Endodermal cell (in vitro differentiated cells): ENCODE measurements around the gene BMP4. TPM values are rescaled to one million over a fixed set of nuclear protein-coding genes. Genes with fewer than 3 reads are reported as not detected.

Source experiments
- DNase-seq: peaks from one replicate; pipeline ENCODE4 v3.0.0-alpha.2; 2017
- H3K27ac ChIP-seq: 2 replicates; pipeline ENCODE4 v1.5.1; 2013; ENCODE audit warnings: mild to moderate bottlenecking, low read depth, low read length, moderate library complexity
- H3K27me3 ChIP-seq: 2 replicates; pipeline ENCODE4 v1.6.1; 2013; ENCODE audit warnings: mild to moderate bottlenecking, low read length, moderate library complexity; ENCODE audit not compliant: insufficient read depth, control insufficient read depth, poor library complexity, severe bottlenecking
- H3K36me3 ChIP-seq: 2 replicates; pipeline ENCODE4 v1.7.0; 2013; ENCODE audit warnings: mild to moderate bottlenecking, low read length, moderate library complexity; ENCODE audit not compliant: control insufficient read depth, insufficient read depth
- H3K4me1 ChIP-seq: one replicate; pipeline ENCODE4 v1.7.0; 2013; ENCODE audit warnings: low read length; ENCODE audit not compliant: control insufficient read depth, insufficient read depth
- H3K4me3 ChIP-seq: 2 replicates; pipeline ENCODE4 v1.5.1; 2013; ENCODE audit warnings: mild to moderate bottlenecking, low read length, moderate library complexity
- H3K9ac ChIP-seq: 2 replicates; pipeline ENCODE4 v1.6.1; 2013; ENCODE audit warnings: mild to moderate bottlenecking, low read length, moderate library complexity; ENCODE audit not compliant: poor library complexity, severe bottlenecking; ENCODE audit errors: extremely low read depth
- H3K9me3 ChIP-seq: 2 replicates; pipeline ENCODE4 v1.6.1; 2013; ENCODE audit warnings: mild to moderate bottlenecking, low read length, moderate library complexity; ENCODE audit not compliant: control insufficient read depth
- H3K27ac Mint-ChIP-seq: 2 replicates; pipeline ENCODE4 v1.8.0; 2020; ENCODE audit warnings: mixed read lengths
- H3K27me3 Mint-ChIP-seq: 2 replicates; pipeline ENCODE4 v1.8.0; 2021; ENCODE audit warnings: mild to moderate bottlenecking, mixed read lengths; ENCODE audit not compliant: insufficient read depth
- H3K36me3 Mint-ChIP-seq: 2 replicates; pipeline ENCODE4 v1.8.0; 2020; ENCODE audit warnings: low read depth, mixed read lengths
- H3K4me1 Mint-ChIP-seq: 2 replicates; pipeline ENCODE4 v1.8.0; 2020; ENCODE audit warnings: mixed read lengths
- H3K4me3 Mint-ChIP-seq: 2 replicates; pipeline ENCODE4 v1.8.0; 2020; ENCODE audit warnings: mild to moderate bottlenecking, moderate library complexity, mixed read lengths
- H3K9me3 Mint-ChIP-seq: 2 replicates; pipeline ENCODE4 v1.8.0; 2020; ENCODE audit warnings: mild to moderate bottlenecking, mixed read lengths
- WGBS, 2 experiments: methylation state at CpG; one replicate each; pipeline versions ENCODE4 v1.1.5 to v1.1.7; 2013; ENCODE audit warnings: missing lambda C conversion rate in 2 of 2, mixed read lengths in 1 of 2; ENCODE audit not compliant: insufficient coverage in 1 of 2, insufficient read length in 1 of 2; 5-methylcytosine and 5-hydroxymethylcytosine counted together
- total RNA-seq, 2 donors: library from RNA; stranded (reverse); fragmentation: NEBNext Ultra II Directional in 1 of 2; extraction: Animal tissue kit (Norgen Biotek cat#: 25700) in 1 of 2; gene quantifications; 2 replicates in 1 of 2; 3 replicates in 1 of 2; pipeline ENCODE4 v1.2.1, GENCODE V29; 2021
- TF ChIP-seq, protein P1 (sequence below): fragments of 200-600 bp; sonication (generic); conservative IDR thresholded peaks from 2 replicates; pipeline ENCODE4 v1.5.0; 2021; ENCODE audit warnings: antibody characterized with exemption, mild to moderate bottlenecking

The BMP4 gene
- total RNA-seq, 2 donors from 2014 or later, result 13.0 to 19.9 TPM

DNA sequence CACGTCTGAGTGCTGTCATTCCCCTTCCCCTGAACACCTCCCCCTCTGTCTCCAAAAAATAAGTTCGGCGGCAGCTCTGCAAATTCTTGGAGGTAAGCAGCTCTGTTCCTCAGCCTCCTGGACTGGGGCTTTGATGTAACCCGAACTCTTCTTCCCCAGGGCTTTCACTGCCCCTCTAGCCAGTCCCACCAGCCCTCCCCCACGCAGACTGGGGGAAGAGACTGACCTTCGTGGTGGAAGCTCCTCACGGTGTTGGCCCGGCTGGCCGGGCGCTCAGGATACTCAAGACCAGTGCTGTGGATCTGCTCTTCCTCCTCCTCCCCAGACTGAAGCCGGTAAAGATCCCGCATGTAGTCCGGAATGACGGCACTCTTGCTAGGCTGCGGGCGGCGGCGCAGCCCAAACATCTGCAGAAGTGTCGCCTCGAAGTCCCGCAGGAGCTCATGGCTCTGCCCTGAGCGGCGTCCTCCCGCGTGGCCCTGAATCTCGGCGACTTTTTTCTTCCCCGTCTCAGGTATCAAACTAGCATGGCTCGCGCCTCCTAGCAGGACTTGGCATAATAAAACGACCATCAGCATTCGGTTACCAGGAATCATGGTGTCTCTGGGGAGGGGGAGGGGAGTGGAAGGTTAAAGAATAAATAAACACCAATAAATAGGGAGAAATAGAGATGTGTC, 4.9 kb downstream of the BMP4 start:
- H3K9me3 ChIP-seq, result no peaks in the 10 kb centered on the region
- TF ChIP-seq, protein P1, sequence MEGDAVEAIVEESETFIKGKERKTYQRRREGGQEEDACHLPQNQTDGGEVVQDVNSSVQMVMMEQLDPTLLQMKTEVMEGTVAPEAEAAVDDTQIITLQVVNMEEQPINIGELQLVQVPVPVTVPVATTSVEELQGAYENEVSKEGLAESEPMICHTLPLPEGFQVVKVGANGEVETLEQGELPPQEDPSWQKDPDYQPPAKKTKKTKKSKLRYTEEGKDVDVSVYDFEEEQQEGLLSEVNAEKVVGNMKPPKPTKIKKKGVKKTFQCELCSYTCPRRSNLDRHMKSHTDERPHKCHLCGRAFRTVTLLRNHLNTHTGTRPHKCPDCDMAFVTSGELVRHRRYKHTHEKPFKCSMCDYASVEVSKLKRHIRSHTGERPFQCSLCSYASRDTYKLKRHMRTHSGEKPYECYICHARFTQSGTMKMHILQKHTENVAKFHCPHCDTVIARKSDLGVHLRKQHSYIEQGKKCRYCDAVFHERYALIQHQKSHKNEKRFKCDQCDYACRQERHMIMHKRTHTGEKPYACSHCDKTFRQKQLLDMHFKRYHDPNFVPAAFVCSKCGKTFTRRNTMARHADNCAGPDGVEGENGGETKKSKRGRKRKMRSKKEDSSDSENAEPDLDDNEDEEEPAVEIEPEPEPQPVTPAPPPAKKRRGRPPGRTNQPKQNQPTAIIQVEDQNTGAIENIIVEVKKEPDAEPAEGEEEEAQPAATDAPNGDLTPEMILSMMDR, result no peak
- Mint-ChIP-seq H3K9me3 (no peaks in the 10 kb centered on the region), H3K27me3 (peaks cover 80% of the 10 kb centered on the region), H3K36me3 (peaks cover 24% of the 10 kb centered on the region), H3K4me1 (peaks cover 34% of the 10 kb centered on the region), H3K27ac (peak overlapping the region; percentile 88), H3K4me3 (peak overlapping the region; percentile 85)
- peak overlapping the region; percentile 57 for H3K9ac ChIP-seq
- H3K4me3 ChIP-seq, result peak overlapping the region; percentile 85
- no peaks in the 10 kb centered on the region for H3K4me1 ChIP-seq
- H3K27ac ChIP-seq, result no peak overlapping the region
- DNase-seq, result peak; percentile 77
- WGBS, 2 experiments, result 4 to 9% methylated on average over 9 to 32 of the region's 32 CpGs
- H3K36me3 ChIP-seq, result peaks cover 26% of the 10 kb centered on the region
- H3K27me3 ChIP-seq, result peaks cover 45% of the 10 kb centered on the region

DNA sequence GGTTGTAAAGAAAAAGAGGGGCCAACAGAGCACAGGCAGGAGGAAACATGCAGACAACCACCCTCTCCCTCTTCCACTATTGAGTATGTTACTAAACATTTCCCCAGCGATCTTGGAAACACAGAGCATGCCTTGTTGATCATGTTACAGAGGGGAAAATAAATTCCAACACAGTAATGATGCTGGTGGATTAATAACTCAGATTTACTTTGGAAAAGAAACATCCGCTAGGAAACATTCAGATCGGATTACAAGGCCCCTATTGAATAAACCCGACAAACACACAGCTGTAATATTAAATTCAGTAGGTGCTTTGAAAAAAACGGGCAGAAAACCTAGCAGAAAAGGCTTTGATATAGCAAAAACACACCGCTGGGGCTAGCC, 5.4 kb downstream of the BMP4 start:
- Histone ChIP-seq H3K36me3 (peaks cover 26% of the 10 kb centered on the region), H3K9me3 (no peaks in the 10 kb centered on the region), H3K27me3 (peaks cover 46% of the 10 kb centered on the region), H3K4me1 (no peaks in the 10 kb centered on the region), H3K4me3 (peak overlapping the region; percentile 85), H3K9ac (peak overlapping the region; percentile 57), H3K27ac (no peak overlapping the region)
- peaks cover 36% of the 10 kb centered on the region for H3K4me1 Mint-ChIP-seq
- WGBS, 2 experiments, result 42 to 49% methylated on average over 5 to 6 of the region's 6 CpGs
- H3K27me3 Mint-ChIP-seq, result peaks cover 80% of the 10 kb centered on the region
- H3K9me3 Mint-ChIP-seq, result no peaks in the 10 kb centered on the region
- TF ChIP-seq, protein P1, result no peak
- peaks cover 24% of the 10 kb centered on the region for H3K36me3 Mint-ChIP-seq
- no peak for DNase-seq
- no peak overlapping the region for H3K27ac Mint-ChIP-seq
- peak overlapping the region; percentile 85 for H3K4me3 Mint-ChIP-seq

DNA sequence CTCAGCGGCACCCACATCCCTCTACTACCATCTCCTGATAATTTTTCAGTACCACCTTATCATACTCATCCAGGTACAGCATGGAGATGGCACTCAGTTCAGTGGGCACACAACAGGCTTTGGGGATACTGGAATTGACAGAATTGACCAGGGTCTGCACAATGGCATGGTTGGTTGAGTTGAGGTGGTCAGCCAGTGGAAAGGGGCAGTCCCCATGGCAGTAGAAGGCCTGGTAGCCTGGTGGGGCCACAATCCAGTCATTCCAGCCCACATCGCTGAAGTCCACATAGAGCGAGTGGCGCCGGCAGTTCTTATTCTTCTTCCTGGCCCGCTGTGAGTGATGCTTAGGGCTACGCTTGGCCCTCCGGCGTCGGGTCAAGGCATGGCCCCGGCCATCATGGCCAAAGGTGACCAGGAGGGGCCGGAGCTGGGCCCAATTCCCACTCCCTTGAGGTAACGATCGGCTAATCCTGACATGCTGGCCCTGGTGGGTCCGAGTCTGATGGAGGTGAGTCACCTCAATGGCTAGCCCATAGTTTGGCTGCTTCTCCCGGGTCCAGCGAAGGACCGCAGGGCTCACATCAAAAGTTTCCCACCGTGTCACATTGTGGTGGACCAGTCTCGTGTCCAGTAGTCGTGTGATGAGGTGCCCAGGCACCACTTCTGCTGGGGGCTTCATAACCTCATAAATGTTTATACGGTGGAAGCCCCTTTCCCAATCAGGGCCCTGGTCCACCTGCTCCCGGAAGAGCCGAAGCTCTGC, 6.4 kb downstream of the BMP4 start:
- 96% methylated on average over 15 to 24 of the region's 24 CpGs for WGBS, 2 experiments
- Histone ChIP-seq H3K36me3 (peaks cover 26% of the 10 kb centered on the region), H3K4me1 (peaks cover 5% of the 10 kb centered on the region), H3K9me3 (no peaks in the 10 kb centered on the region), H3K9ac (no peak overlapping the region), H3K27me3 (peaks cover 46% of the 10 kb centered on the region), H3K27ac (no peak overlapping the region), H3K4me3 (peak overlapping the region; percentile 85)
- Mint-ChIP-seq H3K4me3 (peak overlapping the region; percentile 85), H3K9me3 (no peaks in the 10 kb centered on the region), H3K27ac (no peak overlapping the region), H3K27me3 (peaks cover 79% of the 10 kb centered on the region), H3K36me3 (peaks cover 24% of the 10 kb centered on the region), H3K4me1 (peaks cover 35% of the 10 kb centered on the region)
- TF ChIP-seq, protein P1, result no peak
- DNase-seq, result no peak
